GM23338 (cell line): ENCODE measurements around the gene PUS7. TPM values are rescaled to one million over a fixed set of nuclear protein-coding genes. Genes with fewer than 3 reads are reported as not detected.

Source experiments
- ATAC-seq: fragments of 200-7000 bp; cut with Tn5 transposase; 3 replicates; pipeline ENCODE4 v1.9.1; 2020
- DNase-seq: peaks from one replicate; pipeline ENCODE4 v3.0.0-alpha.2; 2015; ENCODE audit warnings: low spot score
- H2AFZ ChIP-seq: fragments of 200-600 bp; sonication (generic); 2 replicates; pipeline ENCODE4 v1.8.0; 2016; ENCODE audit warnings: antibody characterized with exemption, mild to moderate bottlenecking, moderate library complexity
- H3F3A ChIP-seq: fragments of 200-600 bp; sonication (generic); replicated peaks from 2 replicates; pipeline ENCODE4 v1.8.0; 2017; ENCODE audit warnings: antibody characterized with exemption, mixed run types, low read depth
- H3K27ac ChIP-seq: fragments of 200-600 bp; sonication (generic); 2 replicates; pipeline ENCODE4 v1.6.1; 2016; ENCODE audit warnings: low read depth
- H3K27me3 ChIP-seq: fragments of 200-600 bp; sonication (generic); 2 replicates; pipeline ENCODE4 v1.8.0; 2016; ENCODE audit warnings: mild to moderate bottlenecking, mixed run types, moderate library complexity; ENCODE audit not compliant: insufficient read depth
- H3K36me3 ChIP-seq: fragments of 200-600 bp; sonication (generic); 2 replicates; pipeline ENCODE4 v1.8.0; 2016; ENCODE audit warnings: mild to moderate bottlenecking; ENCODE audit not compliant: insufficient read depth
- H3K4me1 ChIP-seq: fragments of 200-600 bp; sonication (generic); 2 replicates; pipeline ENCODE4 v1.8.0; 2016; ENCODE audit warnings: mild to moderate bottlenecking, moderate library complexity; ENCODE audit not compliant: insufficient read depth
- H3K4me2 ChIP-seq: fragments of 200-600 bp; sonication (generic); 2 replicates; pipeline ENCODE4 v1.7.1; 2017; ENCODE audit warnings: mixed run types
- H3K4me3 ChIP-seq: fragments of 200-600 bp; sonication (generic); 2 replicates; pipeline ENCODE4 v1.6.1; 2016; ENCODE audit warnings: mixed run types
- H3K79me2 ChIP-seq: fragments of 200-600 bp; sonication (generic); replicated peaks from 2 replicates; pipeline ENCODE4 v1.8.0; 2017; ENCODE audit warnings: mild to moderate bottlenecking; ENCODE audit not compliant: insufficient read depth
- H3K9me2 ChIP-seq: fragments of 200-600 bp; sonication (generic); 2 replicates; pipeline ENCODE4 v1.8.0; 2017; ENCODE audit not compliant: insufficient read depth
- H4K20me1 ChIP-seq: fragments of 200-600 bp; sonication (generic); replicated peaks from 2 replicates; pipeline ENCODE4 v1.8.0; 2017; ENCODE audit warnings: mild to moderate bottlenecking; ENCODE audit not compliant: insufficient read depth
- H3K27ac Mint-ChIP-seq: 2 replicates; pipeline ENCODE4 v1.8.0; 2020; ENCODE audit warnings: inconsistent platforms, mild to moderate bottlenecking, moderate library complexity, mixed read lengths
- H3K27me3 Mint-ChIP-seq: 3 replicates; pipeline ENCODE4 v1.8.0; 2022; ENCODE audit warnings: low read depth, mild to moderate bottlenecking, moderate library complexity, mixed read lengths, inconsistent platforms; ENCODE audit not compliant: insufficient read depth, poor library complexity
- H3K36me3 Mint-ChIP-seq: 3 replicates; pipeline ENCODE4 v1.8.0; 2021; ENCODE audit warnings: low read depth, mild to moderate bottlenecking, inconsistent platforms, moderate library complexity, mixed read lengths
- H3K4me1 Mint-ChIP-seq: 3 replicates; pipeline ENCODE4 v1.8.0; 2020; ENCODE audit warnings: mild to moderate bottlenecking, inconsistent platforms, mixed read lengths
- H3K4me3 Mint-ChIP-seq: 3 replicates; pipeline ENCODE4 v1.8.0; 2021; ENCODE audit warnings: moderate library complexity, mild to moderate bottlenecking, inconsistent platforms, mixed read lengths
- H3K9me3 Mint-ChIP-seq: 3 replicates; pipeline ENCODE4 v1.8.0; 2020; ENCODE audit warnings: moderate library complexity, mild to moderate bottlenecking, inconsistent platforms, mixed read lengths
- CREB1 ChIP-seq: fragments of 250-450 bp; sonication (Bioruptor Pico); IDR thresholded peaks from 2 replicates; pipeline ENCODE4 v1.5.0; 2020; ENCODE audit warnings: low read depth, mild to moderate bottlenecking, moderate library complexity
- ETS1 ChIP-seq: IDR thresholded peaks from 2 replicates; pipeline ENCODE4 v1.6.1; 2016; ENCODE audit warnings: antibody characterized with exemption
- EZH2 ChIP-seq: fragments of 200-600 bp; sonication (generic); IDR thresholded peaks from one replicate; pipeline ENCODE4 v1.8.0; 2017; ENCODE audit warnings: antibody characterized with exemption, mild to moderate bottlenecking, low read depth; ENCODE audit not compliant: unreplicated experiment
- EZH2phosphoT487 ChIP-seq: fragments of 200-600 bp; sonication (generic); IDR thresholded peaks from one replicate; pipeline ENCODE4 v1.8.1; 2018; ENCODE audit warnings: antibody characterized with exemption; ENCODE audit not compliant: unreplicated experiment
- JUNB ChIP-seq: IDR thresholded peaks from one replicate; pipeline ENCODE4 v1.6.1; 2016; ENCODE audit warnings: antibody characterized with exemption; ENCODE audit not compliant: unreplicated experiment
- POLR2AphosphoS5 ChIP-seq: IDR thresholded peaks from 2 replicates; pipeline ENCODE4 v1.6.1; 2016; ENCODE audit warnings: antibody characterized with exemption, low read depth
- REST ChIP-seq: IDR thresholded peaks from one replicate; pipeline ENCODE4 v1.6.1; 2018; ENCODE audit warnings: antibody characterized with exemption; ENCODE audit not compliant: unreplicated experiment
- STAT1 ChIP-seq: IDR thresholded peaks from one replicate; pipeline ENCODE4 v1.6.1; 2016; ENCODE audit warnings: antibody characterized with exemption; ENCODE audit not compliant: unreplicated experiment
- ZNF114 ChIP-seq: fragments of 250-450 bp; sonication (Bioruptor Pico); IDR thresholded peaks from 2 replicates; pipeline ENCODE4 v1.5.0; 2020; ENCODE audit warnings: mild to moderate bottlenecking, moderate library complexity
- ZNF331 ChIP-seq: fragments of 250-450 bp; sonication (Bioruptor Pico); IDR thresholded peaks from 2 replicates; pipeline ENCODE4 v1.5.0; 2020; ENCODE audit warnings: low read depth, mild to moderate bottlenecking, moderate library complexity
- ZNF462 ChIP-seq: fragments of 250-450 bp; sonication (Bioruptor Pico); IDR thresholded peaks from 2 replicates; pipeline ENCODE4 v1.5.0; 2020; ENCODE audit warnings: mild to moderate bottlenecking, moderate library complexity
- polyA plus RNA-seq: library from polyadenylated mRNA; unstranded; fragments of >200 nt; fragmentation: Nextera tagmentation; extraction: Ambion mirVana; gene quantifications from 2 replicates; pipeline ENCODE4 v1.2.1, GENCODE V29; 2016
- total RNA-seq: library from RNA; depleted of rRNA; stranded (reverse); fragments of >200 nt; shearing (Covaris generic); gene quantifications from 2 replicates; pipeline ENCODE4 v1.2.3, GENCODE V29; 2014

The PUS7 gene
- total and polyA plus RNA-seq, 2 experiments from 2014 or later: 34.8 to 62.2 TPM

GRCh38 chr7:105493923-105494315 is 28.2 kb downstream of the PUS7 start:
- ATAC-seq (no peak), DNase-seq (no peak)
- Histone ChIP-seq H3K4me2 (no peak overlapping the region), H4K20me1 (0 out of 2 replicates have a peak, but pooled peaks cover 5% of the 10 kb centered on the region), H3K79me2 (peaks cover 14% of the 10 kb centered on the region; the same call in 1 of the 2 replicates), H3F3A (peaks cover 9% of the 10 kb centered on the region; the same call in 1 of the 2 replicates), H3K4me3 (no peak overlapping the region), H3K36me3 (peaks cover 15% of the 10 kb centered on the region; the same call in 1 of the 2 replicates), H3K27ac (0 out of 2 replicates have a peak overlapping the region, but pooled peaks have one; percentile 27), H3K27me3 (no peaks in the 10 kb centered on the region), H3K4me1 (no peaks in the 10 kb centered on the region), H3K9me2 (no peaks in the 10 kb centered on the region), H2AFZ (no peak overlapping the region)
- H3K36me3 Mint-ChIP-seq: peaks cover 22% of the 10 kb centered on the region; the same call in 2 of the 3 replicates
- H3K9me3 Mint-ChIP-seq: no peaks in the 10 kb centered on the region
- no peak overlapping the region for H3K4me3 Mint-ChIP-seq
- no peaks in the 10 kb centered on the region for H3K27me3 Mint-ChIP-seq
- no peak for TF ChIP-seq EZH2
- TF ChIP-seq ZNF462 (CRISPR knock-in tag): no peak
- no peak for TF ChIP-seq JUNB
- TF ChIP-seq REST: no peak
- no peak for TF ChIP-seq ZNF331
- no peak for TF ChIP-seq POLR2AphosphoS5
- no peak for TF ChIP-seq CREB1 (CRISPR knock-in tag)
- TF ChIP-seq ZNF114 (CRISPR knock-in tag): no peak
- TF ChIP-seq STAT1: no peak
- no peak for TF ChIP-seq EZH2phosphoT487
- no peak for TF ChIP-seq ETS1
- H3K27ac Mint-ChIP-seq: no peak overlapping the region
- H3K4me1 Mint-ChIP-seq: no peaks in the 10 kb centered on the region; the same call in 1 of the 3 replicates
